Neural crest cell (in vitro differentiated cells): ENCODE results near the gene SLC18B1. TPM values are rescaled to one million over a fixed set of nuclear protein-coding genes. Genes with fewer than 3 reads are reported as not detected.

Source experiments
- DNase-seq: peaks from one replicate; pipeline ENCODE4 v3.0.0; 2021; ENCODE audit warnings: low read depth, mixed read lengths, low spot score
- H3K27ac Mint-ChIP-seq: one replicate; pipeline ENCODE4 v1.8.0; 2021; ENCODE audit warnings: mild to moderate bottlenecking, mixed read lengths; ENCODE audit not compliant: unreplicated experiment
- H3K27me3 Mint-ChIP-seq: 2 replicates; pipeline ENCODE4 v1.8.0; 2021; ENCODE audit warnings: low read depth, mild to moderate bottlenecking, mixed read lengths
- H3K36me3 Mint-ChIP-seq: 2 replicates; pipeline ENCODE4 v1.8.0; 2021; ENCODE audit warnings: low read depth, mild to moderate bottlenecking, mixed read lengths
- H3K4me1 Mint-ChIP-seq: 2 replicates; pipeline ENCODE4 v1.8.0; 2021; ENCODE audit warnings: mixed read lengths
- H3K4me3 Mint-ChIP-seq: one replicate; pipeline ENCODE4 v1.8.0; 2021; ENCODE audit warnings: mild to moderate bottlenecking, mixed read lengths
- H3K9me3 Mint-ChIP-seq: 2 replicates; pipeline ENCODE4 v1.8.0; 2021; ENCODE audit warnings: mixed read lengths
- total RNA-seq: library from RNA; stranded (reverse); gene quantifications from 2 replicates; pipeline ENCODE4 v1.2.1, GENCODE V29; 2021
- TF ChIP-seq, protein P1 (sequence below): fragments of 200-600 bp; sonication (generic); conservative IDR thresholded peaks from 2 replicates; pipeline ENCODE4 v1.5.0; 2021; ENCODE audit warnings: antibody characterized with exemption, mild to moderate bottlenecking

SLC18B1 gene
- total RNA-seq, 1 donor from 2014 or later: 18.4 TPM

DNA sequence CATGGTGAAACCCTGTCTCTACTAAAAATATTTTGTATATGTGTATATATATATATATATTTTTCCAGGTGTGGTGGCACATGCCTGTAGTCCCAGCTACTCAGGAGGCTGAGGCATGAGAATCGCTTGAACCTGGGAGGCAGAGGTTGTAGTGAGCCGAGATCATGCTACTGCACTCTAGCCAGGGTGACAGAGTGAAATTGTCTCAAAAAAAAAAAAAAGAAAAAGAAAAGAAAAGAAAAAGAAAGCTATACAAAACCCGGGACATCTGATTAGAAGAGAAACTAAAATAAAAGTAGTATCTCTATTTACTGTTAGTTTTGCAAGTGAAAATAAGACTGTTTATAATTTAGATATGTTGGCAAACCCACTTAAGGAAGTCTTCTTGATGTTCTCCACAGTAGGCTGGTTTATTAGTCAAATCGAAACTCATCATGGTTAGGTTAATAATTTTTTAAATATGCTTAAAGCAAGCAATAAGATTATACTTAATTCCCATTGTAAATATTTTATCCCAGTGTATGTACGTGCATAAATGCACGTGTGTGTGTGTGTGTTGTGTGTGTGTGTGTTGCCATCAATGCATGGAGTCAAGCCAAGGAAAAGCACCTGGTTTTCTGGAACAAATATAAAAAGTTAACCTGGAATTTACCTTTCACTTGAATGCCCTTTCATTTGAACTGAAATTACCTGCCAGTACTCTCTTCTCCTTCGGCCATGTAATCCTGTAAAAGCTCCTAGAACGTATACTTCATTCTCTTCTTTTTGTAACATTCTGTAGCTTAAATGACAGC lies 47.8 kb downstream of the SLC18B1 start:
- TF ChIP-seq, protein P1, sequence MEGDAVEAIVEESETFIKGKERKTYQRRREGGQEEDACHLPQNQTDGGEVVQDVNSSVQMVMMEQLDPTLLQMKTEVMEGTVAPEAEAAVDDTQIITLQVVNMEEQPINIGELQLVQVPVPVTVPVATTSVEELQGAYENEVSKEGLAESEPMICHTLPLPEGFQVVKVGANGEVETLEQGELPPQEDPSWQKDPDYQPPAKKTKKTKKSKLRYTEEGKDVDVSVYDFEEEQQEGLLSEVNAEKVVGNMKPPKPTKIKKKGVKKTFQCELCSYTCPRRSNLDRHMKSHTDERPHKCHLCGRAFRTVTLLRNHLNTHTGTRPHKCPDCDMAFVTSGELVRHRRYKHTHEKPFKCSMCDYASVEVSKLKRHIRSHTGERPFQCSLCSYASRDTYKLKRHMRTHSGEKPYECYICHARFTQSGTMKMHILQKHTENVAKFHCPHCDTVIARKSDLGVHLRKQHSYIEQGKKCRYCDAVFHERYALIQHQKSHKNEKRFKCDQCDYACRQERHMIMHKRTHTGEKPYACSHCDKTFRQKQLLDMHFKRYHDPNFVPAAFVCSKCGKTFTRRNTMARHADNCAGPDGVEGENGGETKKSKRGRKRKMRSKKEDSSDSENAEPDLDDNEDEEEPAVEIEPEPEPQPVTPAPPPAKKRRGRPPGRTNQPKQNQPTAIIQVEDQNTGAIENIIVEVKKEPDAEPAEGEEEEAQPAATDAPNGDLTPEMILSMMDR: no peak
- Mint-ChIP-seq H3K27ac (no peak overlapping the region), H3K27me3 (no peaks in the 10 kb centered on the region), H3K4me1 (no peaks in the 10 kb centered on the region), H3K36me3 (no peaks in the 10 kb centered on the region), H3K9me3 (no peaks in the 10 kb centered on the region), H3K4me3 (no peak overlapping the region)
- no peak for DNase-seq

DNA sequence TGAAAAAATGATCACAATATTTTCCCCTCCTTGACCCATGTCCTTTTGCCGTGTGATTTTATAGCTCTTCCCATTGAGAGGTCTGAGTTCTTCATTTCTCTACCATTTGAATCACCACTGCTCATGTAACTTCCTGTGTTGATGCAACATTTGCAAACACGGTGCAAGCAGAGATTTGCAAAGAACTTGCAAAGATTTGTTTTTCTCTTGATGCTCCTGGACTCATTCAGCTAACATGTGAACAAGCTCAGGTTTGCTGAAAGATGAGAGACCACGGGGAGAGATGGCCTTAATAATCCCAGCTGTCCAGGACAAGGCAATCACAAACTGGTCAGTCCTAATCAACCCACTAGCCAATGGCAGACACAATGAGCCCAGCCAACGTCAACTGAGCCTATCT lies 49.3 kb downstream of the SLC18B1 start:
- no peaks in the 10 kb centered on the region for H3K9me3 Mint-ChIP-seq
- no peak overlapping the region for H3K4me3 Mint-ChIP-seq
- TF ChIP-seq, protein P1: no peak
- H3K27me3 Mint-ChIP-seq: no peaks in the 10 kb centered on the region
- no peak overlapping the region for H3K27ac Mint-ChIP-seq
- H3K4me1 Mint-ChIP-seq: no peaks in the 10 kb centered on the region
- no peaks in the 10 kb centered on the region for H3K36me3 Mint-ChIP-seq
- no peak for DNase-seq

DNA sequence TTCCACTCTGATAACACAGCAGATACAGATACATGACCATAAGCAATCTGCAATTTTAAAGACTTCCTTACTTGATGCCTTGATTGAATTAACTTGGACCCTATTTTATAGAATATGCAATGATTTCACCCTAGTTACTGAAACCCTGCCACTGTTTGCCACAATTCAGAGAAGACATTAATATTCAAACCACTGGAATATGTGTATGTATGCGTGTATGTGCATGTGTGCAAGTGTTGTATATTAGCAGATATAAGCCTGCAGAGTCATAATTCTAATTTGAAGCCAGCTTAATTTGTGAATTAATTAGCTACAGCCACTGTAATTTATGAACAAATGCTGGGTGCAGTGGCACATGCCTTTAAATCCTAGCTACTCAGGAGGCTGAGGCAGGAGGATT lies 50.0 kb downstream of the SLC18B1 start:
- no peaks in the 10 kb centered on the region for H3K4me1 Mint-ChIP-seq
- H3K36me3 Mint-ChIP-seq: no peaks in the 10 kb centered on the region
- no peak overlapping the region for H3K4me3 Mint-ChIP-seq
- no peak overlapping the region for H3K27ac Mint-ChIP-seq
- no peaks in the 10 kb centered on the region for H3K27me3 Mint-ChIP-seq
- no peak for DNase-seq
- TF ChIP-seq, protein P1: no peak
- H3K9me3 Mint-ChIP-seq: no peaks in the 10 kb centered on the region

DNA sequence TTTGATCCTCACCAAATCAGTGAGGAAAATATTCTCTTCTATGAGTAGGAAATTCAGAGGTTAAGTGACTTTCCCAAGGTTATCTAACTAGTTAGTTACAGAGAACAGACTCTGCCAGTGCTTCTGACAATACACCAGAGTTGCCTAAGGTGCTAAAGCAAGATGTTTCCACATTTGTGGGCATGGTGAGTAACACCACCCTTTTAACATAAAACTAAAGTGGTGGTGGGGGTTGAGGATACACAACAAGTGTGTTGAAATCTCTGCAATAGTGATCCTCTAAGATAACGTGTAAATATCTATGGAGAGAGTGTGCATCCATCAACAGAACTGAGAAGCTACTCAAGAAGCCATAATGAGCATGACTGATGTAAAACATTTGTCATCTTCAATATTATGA lies 52.4 kb downstream of the SLC18B1 start:
- H3K9me3 Mint-ChIP-seq: no peaks in the 10 kb centered on the region
- H3K27ac Mint-ChIP-seq: no peak overlapping the region
- TF ChIP-seq, protein P1: no peak
- H3K4me1 Mint-ChIP-seq: no peaks in the 10 kb centered on the region
- no peaks in the 10 kb centered on the region for H3K36me3 Mint-ChIP-seq
- DNase-seq: no peak
- H3K4me3 Mint-ChIP-seq: no peak overlapping the region
- no peaks in the 10 kb centered on the region for H3K27me3 Mint-ChIP-seq

DNA sequence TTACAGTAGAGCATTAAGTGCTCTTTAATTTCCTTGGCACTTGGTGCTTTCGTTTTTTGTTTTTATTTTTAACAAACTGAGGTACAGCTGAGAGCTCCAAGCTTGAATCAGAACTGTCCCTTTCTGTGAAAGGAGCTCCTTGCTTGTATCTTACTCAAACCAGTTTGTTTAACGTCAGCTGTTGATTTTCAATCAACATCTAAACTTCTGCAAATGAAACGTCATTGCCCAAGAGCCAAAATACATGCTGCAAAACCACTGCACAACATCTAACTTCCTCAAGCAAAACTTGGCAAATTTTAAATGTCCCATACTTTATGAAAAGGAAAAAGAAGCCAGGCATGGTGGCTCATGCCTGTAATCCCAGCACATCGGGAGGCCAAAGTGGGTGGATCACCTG lies 55.9 kb downstream of the SLC18B1 start:
- Mint-ChIP-seq H3K36me3 (no peaks in the 10 kb centered on the region), H3K27me3 (no peaks in the 10 kb centered on the region)

More for the DNA sequence above, 55.9 kb downstream of the SLC18B1 start:
- Mint-ChIP-seq H3K4me1 (no peaks in the 10 kb centered on the region), H3K4me3 (no peak overlapping the region), H3K27ac (no peak overlapping the region), H3K9me3 (peaks cover 11% of the 10 kb centered on the region)
- DNase-seq: no peak
- TF ChIP-seq, protein P1: no peak
